Measurements from ENCODE around the gene ITGB4. TPM values are rescaled to one million over a fixed set of nuclear protein-coding genes. Genes with fewer than 3 reads are reported as not detected.

Gene ITGB4
- total RNA-seq, 1 donor from 2014 or later: 82.2 TPM

- H3K4me1 ChIP-seq: peaks cover 12% of the 10 kb centered on the region
- H3K27me3 ChIP-seq: no peaks in the 10 kb centered on the region
- H3K9me3 ChIP-seq: no peaks in the 10 kb centered on the region
- TF ChIP-seq CTCF (IDR thresholded peaks at IDR 0.05): no peak
- peak overlapping the region; percentile 40 for H3K27ac ChIP-seq
- no peak overlapping the region for H3K4me3 ChIP-seq
- DNase-seq (no peak), ATAC-seq (no peak)
- peaks cover 71% of the 10 kb centered on the region for H3K36me3 ChIP-seq
- intact Hi-C loops (cut with DNase I): no loop called here
Observed at GRCh38 chr17:75706042-75706728, 15.1 kb upstream of the ITGB4 start.

GRCh38 chr17:75707079-75707571 is 14.1 kb upstream of the ITGB4 start:
- intact Hi-C loops (cut with DNase I): no loop called here
- no peak for TF ChIP-seq CTCF (IDR thresholded peaks at IDR 0.05)
- Histone ChIP-seq H3K4me3 (no peak overlapping the region), H3K27ac (peak overlapping the region; percentile 40), H3K36me3 (peaks cover 62% of the 10 kb centered on the region), H3K27me3 (no peaks in the 10 kb centered on the region), H3K4me1 (peaks cover 9% of the 10 kb centered on the region), H3K9me3 (no peaks in the 10 kb centered on the region)
- DNase-seq (no peak), ATAC-seq (peak; percentile 81)

- DNase-seq (no peak), ATAC-seq (no peak)
- H3K27me3 ChIP-seq: peaks cover 6% of the 10 kb centered on the region
- H3K4me3 ChIP-seq: no peak overlapping the region
- no peaks in the 10 kb centered on the region for H3K9me3 ChIP-seq
- no peak overlapping the region for H3K27ac ChIP-seq
- no peak for TF ChIP-seq CTCF (IDR thresholded peaks at IDR 0.05)
- H3K36me3 ChIP-seq: peaks cover 9% of the 10 kb centered on the region
- H3K4me1 ChIP-seq: no peaks in the 10 kb centered on the region
- intact Hi-C loops (cut with DNase I): no loop called here
Observed at GRCh38 chr17:75712446-75712845, 8.8 kb upstream of the ITGB4 start.

- TF ChIP-seq CTCF (IDR thresholded peaks at IDR 0.05): no peak
- H3K9me3 ChIP-seq: no peaks in the 10 kb centered on the region
- no peak overlapping the region for H3K4me3 ChIP-seq
- no peak for ATAC-seq
- no peaks in the 10 kb centered on the region for H3K36me3 ChIP-seq
- no peak overlapping the region for H3K27ac ChIP-seq
- DNase-seq: no peak
- H3K4me1 ChIP-seq: peaks cover 2% of the 10 kb centered on the region
- intact Hi-C loops (cut with DNase I): loop anchor here (10.0 kb wide), 1 partner anchor 45 kb away; no protein-coding TSS in a partner anchor
- H3K27me3 ChIP-seq: peaks cover 12% of the 10 kb centered on the region
Observed at GRCh38 chr17:75719732-75720131, 1.5 kb upstream of the ITGB4 start.

- TF ChIP-seq CTCF (IDR thresholded peaks at IDR 0.05): no peak
Observed at GRCh38 chr17:75721463-75722011, 278 bp downstream of the ITGB4 start.

More at GRCh38 chr17:75721463-75722011, 278 bp downstream of the ITGB4 start:
- DNase-seq: no peak
- Histone ChIP-seq H3K27ac (peak overlapping the region; percentile 85), H3K4me1 (peaks cover 2% of the 10 kb centered on the region), H3K36me3 (no peaks in the 10 kb centered on the region), H3K27me3 (peaks cover 6% of the 10 kb centered on the region), H3K9me3 (no peaks in the 10 kb centered on the region), H3K4me3 (peak overlapping the region; percentile 57)
- intact Hi-C loops (cut with DNase I): loop anchor here (10.0 kb wide), 1 partner anchor 47 kb away; no protein-coding TSS in a partner anchor
- peak; percentile 5 for ATAC-seq
